ENCODE measurements around the gene PLEKHA1. TPM values are rescaled to one million over a fixed set of nuclear protein-coding genes. Genes with fewer than 3 reads are reported as not detected.

PLEKHA1 gene
- total RNA-seq, 4 donors from 2014 or later, result 51.4 to 101 (median 62.1) TPM

GRCh38 chr10:122477436-122477835 is 102.9 kb downstream of the PLEKHA1 start:
- DNase-seq (ENCODE audit: extremely low spot score), result no peak
- Histone ChIP-seq H3K27me3 (no peaks in the 10 kb centered on the region), H3K4me1 (peaks cover 31 to 65% (median 51%) of the 10 kb centered on the region in 4 donors), H3K36me3 (peaks cover 0 to 4% (median 0%) of the 10 kb centered on the region in 4 donors), H3K9me3 (no peaks in the 10 kb centered on the region), H3K4me3 (no peak overlapping the region), H3K27ac (replicated peaks in 1 of 4) (peak overlapping the region in 3 of 4 donors; percentile 23 to 51 (median 23))
- intact Hi-C loops (cut with DNase I), result no loop called here
- TF ChIP-seq POLR2AphosphoS5 (IDR thresholded peaks at IDR 0.05), result no peak
- TF ChIP-seq, protein P1, sequence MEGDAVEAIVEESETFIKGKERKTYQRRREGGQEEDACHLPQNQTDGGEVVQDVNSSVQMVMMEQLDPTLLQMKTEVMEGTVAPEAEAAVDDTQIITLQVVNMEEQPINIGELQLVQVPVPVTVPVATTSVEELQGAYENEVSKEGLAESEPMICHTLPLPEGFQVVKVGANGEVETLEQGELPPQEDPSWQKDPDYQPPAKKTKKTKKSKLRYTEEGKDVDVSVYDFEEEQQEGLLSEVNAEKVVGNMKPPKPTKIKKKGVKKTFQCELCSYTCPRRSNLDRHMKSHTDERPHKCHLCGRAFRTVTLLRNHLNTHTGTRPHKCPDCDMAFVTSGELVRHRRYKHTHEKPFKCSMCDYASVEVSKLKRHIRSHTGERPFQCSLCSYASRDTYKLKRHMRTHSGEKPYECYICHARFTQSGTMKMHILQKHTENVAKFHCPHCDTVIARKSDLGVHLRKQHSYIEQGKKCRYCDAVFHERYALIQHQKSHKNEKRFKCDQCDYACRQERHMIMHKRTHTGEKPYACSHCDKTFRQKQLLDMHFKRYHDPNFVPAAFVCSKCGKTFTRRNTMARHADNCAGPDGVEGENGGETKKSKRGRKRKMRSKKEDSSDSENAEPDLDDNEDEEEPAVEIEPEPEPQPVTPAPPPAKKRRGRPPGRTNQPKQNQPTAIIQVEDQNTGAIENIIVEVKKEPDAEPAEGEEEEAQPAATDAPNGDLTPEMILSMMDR (IDR thresholded peaks at IDR 0.05), result no peak
- TF ChIP-seq EP300 (IDR thresholded peaks at IDR 0.05), result no peak
- TF ChIP-seq POLR2A (IDR thresholded peaks at IDR 0.05; ENCODE audit: low read depth), result no peak
- WGBS, result 59% methylated on average over 4 of the region's 5 CpGs

DNA sequence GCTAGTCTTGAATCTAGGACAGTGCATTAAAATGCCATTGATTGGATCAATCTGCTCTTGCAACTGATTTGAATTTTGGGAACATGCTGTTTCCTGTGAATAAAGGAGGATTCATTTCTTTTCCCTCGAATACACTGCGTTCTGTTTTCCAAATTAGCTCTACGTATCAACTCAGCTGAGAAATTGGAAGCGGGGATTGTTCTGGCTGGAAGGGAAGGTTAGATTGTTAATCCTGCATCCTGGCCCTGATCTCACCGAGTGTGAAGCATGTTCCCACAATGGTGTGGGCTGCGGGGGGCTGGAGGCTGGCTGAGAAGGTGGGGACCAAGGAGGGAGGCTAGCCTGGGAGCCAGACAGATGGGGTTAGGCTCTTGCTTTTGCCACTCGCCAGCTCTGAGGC is 104.5 kb downstream of the PLEKHA1 start:
- Histone ChIP-seq H3K27ac (replicated peaks in 1 of 4) (peak overlapping the region in 1 of 4 donors; percentile 18), H3K9me3 (no peaks in the 10 kb centered on the region), H3K4me1 (peaks cover 26 to 68% (median 48%) of the 10 kb centered on the region in 4 donors), H3K27me3 (no peaks in the 10 kb centered on the region), H3K4me3 (no peak overlapping the region), H3K36me3 (peaks cover 0 to 4% (median 0%) of the 10 kb centered on the region in 4 donors)
- TF ChIP-seq EP300 (IDR thresholded peaks at IDR 0.05), result no peak
- TF ChIP-seq POLR2A (IDR thresholded peaks at IDR 0.05; ENCODE audit: low read depth), result no peak
- no peak for TF ChIP-seq POLR2AphosphoS5 (IDR thresholded peaks at IDR 0.05)
- TF ChIP-seq, protein P1 (IDR thresholded peaks at IDR 0.05), result no peak
- 93% methylated on average over 7 of the region's 7 CpGs for WGBS
- DNase-seq (ENCODE audit: extremely low spot score), result no peak
- intact Hi-C loops (cut with DNase I), result no loop called here

- TF ChIP-seq POLR2AphosphoS5 (IDR thresholded peaks at IDR 0.05), result no peak
- TF ChIP-seq EP300 (IDR thresholded peaks at IDR 0.05), result no peak
- TF ChIP-seq, protein P1 (IDR thresholded peaks at IDR 0.05), result no peak
- TF ChIP-seq POLR2A (IDR thresholded peaks at IDR 0.05; ENCODE audit: low read depth), result no peak
- H3K27ac ChIP-seq (replicated peaks in 1 of 4), result peak overlapping the region in 2 of 4 donors; percentile 11 to 18
- H3K4me1 ChIP-seq, result peaks cover 15 to 63% (median 46%) of the 10 kb centered on the region in 4 donors
- H3K27me3 ChIP-seq, result no peaks in the 10 kb centered on the region
- no peaks in the 10 kb centered on the region for H3K9me3 ChIP-seq
- 93% methylated on average over 10 of the region's 10 CpGs for WGBS
- no peak for DNase-seq (ENCODE audit: extremely low spot score)
- intact Hi-C loops (cut with DNase I), result no loop called here
- H3K4me3 ChIP-seq, result no peak overlapping the region
- peaks cover 0 to 4% (median 0%) of the 10 kb centered on the region in 4 donors for H3K36me3 ChIP-seq
These were observed 105.8 kb downstream of the PLEKHA1 start for GRCh38 chr10:122480146-122480833.

GRCh38 chr10:122481296-122482056 is 107.0 kb downstream of the PLEKHA1 start:
- 94% methylated on average over 4 of the region's 6 CpGs for WGBS
- peaks cover 15 to 63% (median 46%) of the 10 kb centered on the region in 4 donors for H3K4me1 ChIP-seq
- no peaks in the 10 kb centered on the region for H3K27me3 ChIP-seq
- peaks cover 0 to 4% (median 0%) of the 10 kb centered on the region in 4 donors for H3K36me3 ChIP-seq
- DNase-seq (ENCODE audit: extremely low spot score), result no peak
- no peak overlapping the region for H3K4me3 ChIP-seq
- TF ChIP-seq, protein P1 (IDR thresholded peaks at IDR 0.05), result no peak
- TF ChIP-seq EP300 (IDR thresholded peaks at IDR 0.05) (no peak), POLR2A (IDR thresholded peaks at IDR 0.05; ENCODE audit: low read depth) (no peak), POLR2AphosphoS5 (IDR thresholded peaks at IDR 0.05) (no peak)
- H3K27ac ChIP-seq (replicated peaks in 1 of 4), result no peak overlapping the region
- intact Hi-C loops (cut with DNase I), result no loop called here
- no peaks in the 10 kb centered on the region for H3K9me3 ChIP-seq

Small RNA genes lying within 50 kb of the gene (small RNA-seq; reads per million reads assigned to genes)
- 0 reads per million in 3 donors for gene MIR3941
- 0 reads per million in 3 donors for gene RNU6-728P

Other genes with a start within 250 kb of the PLEKHA1 start
- under 1 TPM in 1 of 4 donors, not detected in 3; 0.29 TPM for gene BTBD16, start 103.4 kb upstream of the PLEKHA1 start, total RNA-seq
- gene ARMS2, start 79.9 kb downstream of the PLEKHA1 start, total RNA-seq, result 1 to 10 TPM in 1 of 4 donors, not detected in 3; 1.2 TPM
- gene HTRA1, start 86.8 kb downstream of the PLEKHA1 start, total RNA-seq, result 100 to 1,000 TPM; 101 to 146 (median 109) TPM
- gene DMBT1, start 186.0 kb downstream of the PLEKHA1 start, total RNA-seq, result under 1 TPM in 1 of 4 donors, not detected in 3; 0.63 TPM